ENCODE data around the gene MAPK9.
"Not testable (repeated sequence)": the region's sequence is repeated elsewhere in the genome, so short reads cannot be mapped to it uniquely, and the experiment has no call there.

MAPK9 gene

GRCh38 chr5:180324601-180324950, 32.7 kb upstream of the MAPK9 start:
- no peak for DNase-seq

GRCh38 chr5:180323941-180324600, 32.2 kb upstream of the MAPK9 start:
- no peak for DNase-seq

GRCh38 chr5:180323160-180323559, 31.3 kb upstream of the MAPK9 start:
- DNase-seq = no peak

DNA sequence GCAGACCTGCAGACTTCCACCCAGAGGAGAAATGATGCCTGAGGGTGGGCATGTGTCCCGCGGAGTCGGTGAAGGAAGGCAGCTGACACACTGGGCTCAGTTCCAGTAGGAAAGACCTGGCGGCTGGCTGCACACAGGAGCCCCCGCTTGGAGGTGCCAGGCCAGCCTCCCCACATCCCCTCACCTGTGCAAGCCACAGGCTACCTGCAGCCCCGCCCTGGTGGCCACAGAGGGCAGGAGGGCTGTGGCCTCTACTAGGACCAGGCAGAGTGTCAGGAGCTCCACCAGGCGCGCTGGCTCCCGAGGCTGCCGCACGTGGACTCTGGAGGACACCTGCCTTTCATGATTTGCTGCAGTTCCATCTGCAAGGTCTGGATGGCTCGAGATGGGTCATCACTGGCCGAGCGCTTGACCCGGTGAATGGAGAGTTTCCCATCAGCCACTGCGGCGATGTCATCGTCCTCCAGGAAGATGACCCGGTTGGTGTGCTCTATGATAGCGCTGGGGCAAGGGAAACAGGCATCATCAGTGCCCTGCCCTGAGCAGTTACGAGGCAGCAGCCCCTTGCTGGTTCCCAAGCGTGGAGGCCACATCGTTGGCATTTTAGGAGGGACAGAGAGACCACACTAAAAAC, 26.7 kb upstream of the MAPK9 start:
- DNase-seq = no peak

DNA sequence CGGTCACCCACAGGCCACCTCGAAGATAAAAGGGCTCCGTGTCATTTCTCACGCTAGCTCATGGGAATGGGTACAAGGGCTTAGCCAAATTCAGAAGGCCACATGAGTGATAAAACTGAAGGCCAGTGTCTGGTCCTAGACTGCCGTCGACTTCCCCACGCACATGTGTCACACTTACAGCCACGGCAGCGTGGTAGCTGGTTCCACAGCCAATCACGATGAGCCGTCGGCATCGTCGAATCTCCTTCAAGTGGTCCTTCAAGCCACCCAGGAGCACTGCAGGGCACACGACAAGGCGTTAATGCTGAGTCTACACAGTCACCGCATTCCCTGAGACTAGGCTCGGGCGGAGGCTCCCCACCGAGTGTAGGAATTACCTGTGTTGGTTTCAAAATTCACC, 24.7 kb upstream of the MAPK9 start:
- no peak for DNase-seq

DNA sequence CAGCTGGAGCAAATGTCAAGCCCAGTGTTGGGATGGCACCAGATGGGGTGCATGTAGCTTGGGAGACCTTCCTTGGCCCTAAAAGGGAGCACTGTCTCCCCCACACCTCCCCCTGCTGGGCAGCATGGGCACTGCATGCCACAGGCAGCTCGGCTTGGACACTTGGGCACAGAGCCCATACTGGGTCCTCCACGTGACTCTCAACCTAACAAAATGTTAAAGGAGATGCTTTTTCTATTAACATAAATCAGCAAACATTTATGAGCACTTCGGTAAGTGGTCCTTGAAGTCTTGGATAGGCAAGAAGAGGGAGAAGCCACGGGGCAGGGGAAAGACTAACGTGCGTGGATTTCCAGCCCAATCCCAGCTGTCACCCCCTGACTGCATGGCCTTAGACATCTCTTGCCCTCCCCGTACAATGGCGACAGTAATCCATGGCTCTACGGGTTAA, 23.9 kb upstream of the MAPK9 start:
- DNase-seq = peak; percentile 32

GRCh38 chr5:180313677-180314505, 22.0 kb upstream of the MAPK9 start:
- no peak for DNase-seq

DNA sequence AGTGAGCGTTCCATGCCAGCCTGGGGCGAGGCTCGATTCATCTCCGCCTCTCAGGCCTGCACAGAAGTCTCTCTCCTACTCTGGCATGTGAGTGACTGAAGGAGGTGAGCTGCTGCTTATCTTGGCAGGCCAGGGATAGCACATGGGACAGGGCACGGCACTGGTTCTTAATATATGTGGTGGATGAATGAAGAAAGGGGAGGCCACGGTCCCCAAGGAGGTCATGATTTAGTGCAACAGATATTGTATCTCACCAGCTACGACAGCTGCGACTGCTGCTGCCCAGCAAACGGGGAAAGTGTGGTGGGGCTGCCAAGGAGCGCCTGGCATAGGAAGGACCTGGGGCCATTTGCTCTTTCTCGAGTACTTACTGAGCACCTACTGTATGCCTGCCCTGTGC, 19.3 kb upstream of the MAPK9 start:
- DNase-seq = no peak

DNA sequence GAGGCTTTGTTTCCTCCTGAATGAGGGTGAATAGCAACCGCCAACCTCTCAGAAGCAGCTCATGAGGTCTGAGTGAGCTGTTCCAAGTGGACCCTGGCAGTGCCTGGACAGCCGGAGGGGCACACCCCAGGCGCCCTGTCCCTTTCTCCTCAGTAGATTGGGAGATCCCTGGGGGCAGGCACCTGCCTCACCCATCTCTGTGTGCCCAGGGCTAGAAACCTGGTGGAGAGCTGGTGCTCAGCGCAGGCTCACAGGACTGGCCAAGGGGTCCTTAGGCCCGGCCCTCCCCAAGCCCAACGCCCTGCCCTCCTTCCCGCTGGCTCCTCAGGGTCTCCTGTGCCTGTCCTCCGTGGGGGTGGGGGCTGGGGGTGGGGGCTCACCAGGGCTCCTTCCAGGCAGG, 14.9 kb upstream of the MAPK9 start:
- no peak for DNase-seq

DNA sequence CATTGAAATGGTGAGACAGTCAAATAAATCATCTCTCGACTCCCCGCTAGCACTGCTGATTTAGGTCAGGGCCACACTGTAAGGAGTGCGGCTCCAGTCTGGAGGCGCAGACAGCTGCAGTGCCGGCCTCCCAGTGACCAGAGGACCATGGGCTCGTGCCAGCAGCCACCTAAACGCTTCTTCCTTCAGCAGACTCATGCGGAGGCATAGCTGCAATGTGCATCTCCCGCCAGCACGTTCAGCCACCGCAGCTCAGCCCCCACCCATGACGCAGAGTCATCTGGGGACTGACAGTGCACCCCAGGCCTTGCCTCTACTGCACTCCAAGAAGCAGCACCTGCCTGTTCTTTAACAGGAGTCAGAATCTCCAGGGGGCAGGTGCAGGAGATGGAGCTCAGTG, 13.6 kb upstream of the MAPK9 start:
- no peak for DNase-seq

DNA sequence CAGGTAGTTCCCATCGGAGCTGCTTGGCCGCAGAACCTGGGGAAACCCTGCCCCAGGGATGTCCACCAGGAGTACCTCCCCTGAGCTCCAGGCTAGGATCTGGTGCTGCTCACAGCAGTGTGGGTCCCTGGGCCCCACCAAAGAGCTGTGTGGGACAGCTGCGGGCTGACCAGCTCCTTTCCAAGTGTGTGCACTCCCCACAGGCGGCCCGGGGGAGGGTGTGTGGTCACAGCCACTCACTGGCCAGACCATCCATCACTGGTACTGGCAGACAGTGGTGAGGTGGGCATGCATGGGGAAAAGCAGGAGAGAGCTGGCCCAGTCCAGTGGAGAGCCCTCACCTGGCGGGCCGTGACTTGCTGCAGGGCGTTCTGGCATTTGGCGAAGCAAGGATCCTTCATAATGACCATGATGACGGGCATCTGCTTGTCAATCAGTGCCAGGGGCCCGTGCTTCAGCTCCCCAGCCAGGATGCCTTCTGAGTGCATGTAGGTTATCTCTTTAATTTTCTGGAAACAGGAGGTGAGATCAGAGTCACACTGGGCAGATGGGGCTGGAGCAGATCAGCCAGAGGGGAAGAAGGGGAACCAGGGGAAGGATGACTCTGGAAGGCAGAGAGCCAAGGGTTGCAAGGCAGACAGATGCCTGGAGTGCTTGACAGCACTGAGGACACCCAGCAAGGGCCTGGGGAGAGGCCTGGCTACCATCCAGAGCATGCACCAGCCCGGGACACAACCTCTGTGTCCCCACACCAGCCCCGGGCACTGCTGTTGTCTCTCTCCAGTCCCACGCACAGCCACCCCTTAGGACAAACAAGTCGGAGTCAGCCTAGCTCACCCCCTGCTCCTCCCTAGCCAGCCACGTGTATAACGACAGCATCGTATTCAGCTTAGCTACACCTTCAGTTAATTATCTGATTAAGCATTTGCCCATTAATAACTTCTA, 12.8 kb upstream of the MAPK9 start:
- no peak for DNase-seq

DNA sequence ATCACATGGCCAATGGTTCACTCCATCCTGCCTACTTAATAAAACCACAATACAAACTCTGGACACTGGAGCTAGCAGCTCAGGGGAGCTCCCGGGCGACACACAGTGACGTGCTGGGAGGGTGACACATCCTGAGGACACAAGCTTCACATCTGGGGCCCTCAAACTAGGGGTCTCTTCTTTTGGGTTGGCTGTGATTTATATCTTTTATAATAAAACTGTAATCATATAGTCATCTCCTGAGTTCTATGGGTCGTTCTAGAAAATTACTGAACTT, 12.1 kb upstream of the MAPK9 start:
- no peak for DNase-seq

GRCh38 chr5:180303226-180304015, 11.5 kb upstream of the MAPK9 start:
- no peak for DNase-seq

DNA sequence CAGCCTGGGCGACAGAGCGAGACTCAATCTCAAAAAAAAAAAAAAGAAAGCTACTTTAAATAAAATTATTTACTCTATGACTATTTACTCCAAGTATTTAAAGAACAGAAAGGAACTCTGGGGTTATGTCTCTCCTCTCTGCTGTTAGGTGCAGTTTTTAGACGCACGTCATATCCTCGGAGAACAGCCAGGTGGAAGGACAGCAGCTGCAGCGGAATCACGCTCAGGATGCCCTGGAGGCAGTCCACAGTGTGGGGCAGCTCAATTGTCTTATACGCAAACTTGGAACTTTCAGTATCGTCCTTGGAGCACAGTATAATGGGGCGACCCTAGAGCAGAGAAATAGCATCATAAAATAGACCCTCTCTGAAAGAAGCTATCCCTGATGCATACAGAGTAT, 10.4 kb upstream of the MAPK9 start:
- DNase-seq = no peak

- DNase-seq = no peak
Measured at GRCh38 chr5:180301253-180301652, 9.4 kb upstream of the MAPK9 start.

DNA sequence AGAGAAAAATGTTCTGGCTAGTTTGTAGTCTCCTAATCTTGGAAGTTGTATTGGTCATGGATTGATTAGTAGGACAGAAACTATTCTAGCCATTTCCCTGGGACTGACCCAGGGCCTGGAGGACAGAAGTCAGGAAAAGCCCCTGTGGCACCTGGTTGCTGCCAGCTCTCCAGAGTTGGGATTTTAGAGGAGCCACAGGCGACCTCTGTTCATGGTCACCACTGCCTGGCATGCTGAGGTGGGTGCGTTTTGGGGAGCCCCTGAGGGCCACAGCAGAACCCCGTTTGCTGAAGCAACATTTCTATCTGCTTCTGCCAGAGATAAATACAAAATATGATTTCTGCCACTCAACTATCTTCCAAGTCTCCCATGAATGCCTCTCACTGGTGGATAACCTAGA, 7.6 kb upstream of the MAPK9 start:
- DNase-seq = no peak

DNA sequence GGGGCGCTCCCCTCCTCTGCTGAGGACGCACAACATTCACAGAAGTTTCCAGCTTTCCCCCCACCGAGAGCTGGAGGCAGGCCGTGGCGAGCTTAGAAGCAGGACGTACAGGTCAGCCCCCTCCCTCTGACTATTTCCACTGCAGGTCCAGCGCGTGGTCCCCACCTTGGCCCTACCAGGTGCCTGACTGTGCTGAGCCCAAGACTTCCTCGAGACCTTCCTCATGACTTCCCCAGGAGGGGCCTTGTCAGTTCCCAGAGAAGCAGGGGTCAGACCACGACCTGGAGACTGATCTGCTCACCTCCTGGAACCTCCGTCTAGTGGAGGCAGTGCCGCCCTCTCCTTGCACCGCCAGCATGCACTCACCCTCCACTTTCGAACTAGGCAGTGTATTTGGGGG, 7.1 kb upstream of the MAPK9 start:
- not testable (repeated sequence) for DNase-seq

DNA sequence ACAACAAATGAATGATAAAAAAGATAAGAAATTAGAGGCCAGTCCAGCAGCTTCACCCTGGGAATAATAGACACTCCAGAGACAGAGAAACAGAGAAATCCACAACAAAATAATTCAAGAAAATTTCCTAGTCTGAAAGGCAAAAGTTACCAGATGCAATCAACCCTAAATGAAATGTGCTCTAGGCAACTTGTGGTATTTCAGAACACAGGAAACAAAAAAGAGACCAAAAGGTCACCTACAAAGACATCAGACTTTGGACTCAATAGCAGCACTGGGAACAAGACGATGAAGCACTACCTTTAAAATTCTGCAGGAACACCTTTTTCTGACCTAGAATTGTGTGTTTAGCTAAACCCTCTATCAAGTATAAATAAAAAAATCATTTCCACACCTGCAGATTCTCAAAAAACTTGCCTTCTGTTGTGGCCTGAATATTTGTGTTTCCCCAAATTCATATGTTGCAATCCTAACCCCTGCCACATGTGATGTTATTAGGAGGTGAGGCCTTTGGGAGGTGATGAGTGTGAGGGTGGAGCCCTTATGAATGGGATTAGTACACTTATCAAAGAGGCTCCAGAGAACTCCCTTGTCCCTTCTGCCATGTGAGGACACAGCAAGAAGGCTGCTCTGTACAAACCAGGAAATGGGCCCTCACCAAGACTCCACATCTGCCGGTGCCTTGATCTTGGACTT, 5.9 kb upstream of the MAPK9 start:
- no peak for DNase-seq

- no peak for DNase-seq
Measured at GRCh38 chr5:180296771-180297170, 4.9 kb upstream of the MAPK9 start.

- DNase-seq = no peak
Measured at GRCh38 chr5:180294913-180295555, 3.2 kb upstream of the MAPK9 start.

- DNase-seq = no peak
Measured at GRCh38 chr5:180294411-180294810, 2.5 kb upstream of the MAPK9 start.

Measured in DMS79 (cell line).